OCI-LY7 (cell line): ENCODE data around the gene RPUSD1.

Experiments
- EZH2phosphoT487 ChIP-seq: fragments of 200-600 bp; sonication (generic); IDR thresholded peaks from 2 replicates; pipeline ENCODE4 v1.6.1; 2018; ENCODE audit warnings: low read depth, borderline replicate concordance, mild to moderate bottlenecking, mixed run types, antibody characterized with exemption, low read length, moderate library complexity, mixed read lengths
- TF ChIP-seq, protein P1 (sequence below): fragments of 200-600 bp; sonication (generic); conservative IDR thresholded peaks from 2 replicates; pipeline ENCODE4 v1.5.1; 2014; ENCODE audit warnings: mild to moderate bottlenecking, antibody characterized with exemption, low read length, moderate library complexity, mixed read lengths

DNA sequence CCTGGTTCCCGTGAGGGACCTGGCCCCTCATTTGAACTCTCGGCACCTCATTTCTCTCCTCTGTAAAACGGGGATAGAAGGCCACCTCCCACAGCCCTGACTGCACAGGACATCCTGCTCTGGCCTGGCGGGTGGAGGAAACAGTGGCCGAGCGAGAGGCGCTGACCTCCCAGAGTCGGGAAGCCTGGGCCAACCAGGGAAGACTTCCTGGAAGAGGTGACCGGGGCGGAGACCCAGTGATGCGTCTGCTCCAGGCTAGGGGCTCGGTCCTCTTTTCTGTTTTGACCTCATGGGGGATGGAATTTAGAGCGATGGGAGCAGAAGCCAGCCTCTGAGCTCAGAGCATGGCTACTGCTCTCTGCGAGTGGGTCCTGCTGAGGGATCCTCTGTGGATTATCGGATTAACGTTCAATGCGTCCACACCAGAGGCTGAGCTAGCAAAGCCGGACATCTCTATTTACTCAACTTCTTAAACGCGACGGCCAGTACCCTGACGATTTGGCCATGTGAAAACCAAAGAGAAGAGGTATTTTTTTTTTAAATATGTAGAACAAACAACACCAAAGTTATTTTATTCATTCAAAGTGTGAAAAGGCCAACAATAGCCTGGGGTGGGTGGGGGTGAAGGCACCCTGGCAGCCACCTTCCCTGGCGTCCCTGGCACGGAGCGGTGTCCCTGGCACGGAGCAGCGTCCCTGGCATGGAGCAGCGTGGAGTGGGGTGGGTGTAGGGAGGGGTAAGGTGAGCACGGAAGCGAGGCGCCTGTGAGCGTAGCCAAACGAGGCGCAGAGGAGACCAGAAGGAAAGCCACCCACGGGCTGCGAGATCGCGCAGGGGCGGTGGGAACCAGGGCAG is 36.8 kb downstream of the RPUSD1 start:
- TF ChIP-seq, protein P1, sequence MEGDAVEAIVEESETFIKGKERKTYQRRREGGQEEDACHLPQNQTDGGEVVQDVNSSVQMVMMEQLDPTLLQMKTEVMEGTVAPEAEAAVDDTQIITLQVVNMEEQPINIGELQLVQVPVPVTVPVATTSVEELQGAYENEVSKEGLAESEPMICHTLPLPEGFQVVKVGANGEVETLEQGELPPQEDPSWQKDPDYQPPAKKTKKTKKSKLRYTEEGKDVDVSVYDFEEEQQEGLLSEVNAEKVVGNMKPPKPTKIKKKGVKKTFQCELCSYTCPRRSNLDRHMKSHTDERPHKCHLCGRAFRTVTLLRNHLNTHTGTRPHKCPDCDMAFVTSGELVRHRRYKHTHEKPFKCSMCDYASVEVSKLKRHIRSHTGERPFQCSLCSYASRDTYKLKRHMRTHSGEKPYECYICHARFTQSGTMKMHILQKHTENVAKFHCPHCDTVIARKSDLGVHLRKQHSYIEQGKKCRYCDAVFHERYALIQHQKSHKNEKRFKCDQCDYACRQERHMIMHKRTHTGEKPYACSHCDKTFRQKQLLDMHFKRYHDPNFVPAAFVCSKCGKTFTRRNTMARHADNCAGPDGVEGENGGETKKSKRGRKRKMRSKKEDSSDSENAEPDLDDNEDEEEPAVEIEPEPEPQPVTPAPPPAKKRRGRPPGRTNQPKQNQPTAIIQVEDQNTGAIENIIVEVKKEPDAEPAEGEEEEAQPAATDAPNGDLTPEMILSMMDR, result no peak
- TF ChIP-seq EZH2phosphoT487, result no peak
